ENCODE data around the gene PNMA3. TPM values are rescaled to one million over a fixed set of nuclear protein-coding genes. Genes with fewer than 3 reads are reported as not detected.

PNMA3 gene
- total and polyA plus RNA-seq, 10 of the 15 experiments (the other 5 are each of a cell fraction or from before 2014, with no cell fraction given): 0.06 TPM; not detected in 9

GRCh38 chrX:153064061-153064460 lies 7.8 kb downstream of the PNMA3 start (continued):
- TF ChIP-seq PBX3 (IDR thresholded peaks at IDR 0.05; ENCODE audit: insufficient replicate concordance, low read depth, low read length): no peak

GRCh38 chrX:153065389-153065788 lies 9.1 kb downstream of the PNMA3 start:
- no peak overlapping the region for H3K4me2 ChIP-seq (ENCODE audit: control insufficient read depth, insufficient read depth)
- FAIRE-seq: no peak
- no peaks in the 10 kb centered on the region for H3K79me2 ChIP-seq (ENCODE audit: control insufficient read depth, insufficient read depth, low read length)
- TF ChIP-seq STAT1 (conservative IDR thresholded peaks at IDR 0.05) (no peak), TCF7 (IDR thresholded peaks at IDR 0.05; ENCODE audit: borderline replicate concordance) (no peak), FOS (IDR thresholded peaks at IDR 0.05; ENCODE audit: borderline replicate concordance, extremely low read depth, insufficient read length) (no peak), SREBF2 (IDR thresholded peaks at IDR 0.05; ENCODE audit: low read length) (no peak), CHD2 (IDR thresholded peaks at IDR 0.05; ENCODE audit: borderline replicate concordance, low read depth, low read length) (no peak), MYC (IDR thresholded peaks at IDR 0.05; ENCODE audit: insufficient read depth, insufficient read length, insufficient replicate concordance, low read length, severe bottlenecking) (no peak), TARDBP (IDR thresholded peaks at IDR 0.05; ENCODE audit: borderline replicate concordance) (no peak), E2F8 (IDR thresholded peaks at IDR 0.05; ENCODE audit: low read depth, partially characterized antibody) (no peak), BACH1 (IDR thresholded peaks at IDR 0.05; ENCODE audit: borderline replicate concordance) (no peak), LARP7 (IDR thresholded peaks at IDR 0.05) (no peak), RBBP5 (conservative IDR thresholded peaks at IDR 0.05) (no peak), E4F1 (IDR thresholded peaks at IDR 0.05; ENCODE audit: borderline replicate concordance, partially characterized antibody) (no peak), MEF2A (IDR thresholded peaks at IDR 0.05; ENCODE audit: insufficient read depth, low read depth, low read length) (no peak), PBX3 (IDR thresholded peaks at IDR 0.05; ENCODE audit: insufficient replicate concordance, low read depth, low read length) (no peak), BMI1 (IDR thresholded peaks at IDR 0.05; ENCODE audit: borderline replicate concordance) (no peak), ZNF207 (IDR thresholded peaks at IDR 0.05; ENCODE audit: borderline replicate concordance) (no peak)

More at GRCh38 chrX:153065389-153065788, 9.1 kb downstream of the PNMA3 start:
- no peaks in the 10 kb centered on the region for H3K27me3 ChIP-seq (replicated peaks in 1 of 2; ENCODE audit: control insufficient read depth in 2 of 2, insufficient read depth in 2 of 2, low read length in 1 of 2)
- H3K4me1 ChIP-seq (ENCODE audit: control insufficient read depth, insufficient read depth, low read length): no peaks in the 10 kb centered on the region
- ChIA-PET CTCF (no interaction called here), RAD21 (ENCODE audit: unreplicated experiment) (no interaction called here), SMC1A (ENCODE audit: uncharacterized antibody, unreplicated experiment) (no interaction called here), POLR2A (no interaction called here)
- H3K27ac ChIP-seq (ENCODE audit: control insufficient read depth, insufficient read depth): no peak overlapping the region
- WGBS (ENCODE audit: insufficient coverage, insufficient replicate concordance, low lambda C conversion rate, missing lambda C conversion rate): 8% methylated on average over 6 of the region's 6 CpGs
- intact Hi-C loops (cut with micrococcal nuclease; ENCODE audit: unreplicated experiment) (no loop called here), in situ Hi-C loops (cut with MboI) (no loop called here)
- H3K9ac ChIP-seq (ENCODE audit: control insufficient read depth, insufficient read depth, low read length): no peak overlapping the region
- H3K36me3 ChIP-seq (ENCODE audit: control insufficient read depth in 2 of 2, insufficient read depth in 2 of 2, low read length in 1 of 2): no peaks in the 10 kb centered on the region
- H4K20me1 ChIP-seq (ENCODE audit: control insufficient read depth, insufficient read depth): no peaks in the 10 kb centered on the region
- BruUV-seq (replicated peaks): no TSS peak
- no peak overlapping the region for H2AFZ ChIP-seq (ENCODE audit: control insufficient read depth, low read depth, low read length)
- no peaks in the 10 kb centered on the region for H3K9me3 ChIP-seq (replicated peaks; ENCODE audit: control insufficient read depth, insufficient read depth, low read length)
- H3K4me3 ChIP-seq: no peak overlapping the region
- ATAC-seq (no peak), DNase-seq (ENCODE audit: low read depth, low spot score) (no peak)
